WTC11 (cell line): Measurements from ENCODE around the gene POMT2.

Experiments used
- ATF6 ChIP-seq: sonication (generic); formaldehyde crosslinking; IDR thresholded peaks from 2 replicates; pipeline ENCODE4 v1.8.1; 2023; ENCODE audit warnings: mild to moderate bottlenecking, missing genetic modification reagents
- CREB1 ChIP-seq: sonication (generic); formaldehyde crosslinking; IDR thresholded peaks from 2 replicates; pipeline ENCODE4 v1.8.0; 2023; ENCODE audit warnings: mild to moderate bottlenecking, missing genetic modification reagents
- E2F1 ChIP-seq: sonication (generic); formaldehyde crosslinking; IDR thresholded peaks from 2 replicates; pipeline ENCODE4 v1.8.0; 2022; ENCODE audit warnings: mild to moderate bottlenecking, missing genetic modification reagents
- JUN ChIP-seq: sonication (generic); formaldehyde crosslinking; IDR thresholded peaks from 2 replicates; pipeline ENCODE4 v1.8.0; 2023; ENCODE audit warnings: mild to moderate bottlenecking, missing genetic modification reagents
- MYBL2 ChIP-seq: sonication (generic); formaldehyde crosslinking; IDR thresholded peaks from 2 replicates; pipeline ENCODE4 v1.8.1; 2023; ENCODE audit warnings: mild to moderate bottlenecking, moderate library complexity, missing genetic modification reagents
- OVOL2 ChIP-seq: fragments of 250-450 bp; sonication (Bioruptor Pico); IDR thresholded peaks from 2 replicates; pipeline ENCODE4 v1.9.0; 2021; ENCODE audit warnings: mild to moderate bottlenecking, borderline replicate concordance
- TP53 ChIP-seq: sonication (generic); formaldehyde crosslinking; IDR thresholded peaks from 2 replicates; pipeline ENCODE4 v1.8.1; 2023; ENCODE audit warnings: mild to moderate bottlenecking, missing genetic modification reagents
- ZMAT4 ChIP-seq: fragments of 250-450 bp; sonication (Bioruptor Pico); IDR thresholded peaks from 2 replicates; pipeline ENCODE4 v1.9.0; 2021; ENCODE audit warnings: mild to moderate bottlenecking
- TF ChIP-seq, protein P1 (sequence below): fragments of 200-600 bp; IDR thresholded peaks from 2 replicates; pipeline ENCODE4 v1.8.0; 2022; ENCODE audit warnings: antibody characterized with exemption
- TF ChIP-seq, protein P2 (sequence below): sonication (generic); formaldehyde crosslinking; IDR thresholded peaks from 2 replicates; pipeline ENCODE4 v1.8.1; 2022; ENCODE audit warnings: low read depth, missing genetic modification reagents, borderline replicate concordance
- TF ChIP-seq, protein P3 (sequence below): sonication (generic); formaldehyde crosslinking; IDR thresholded peaks from 2 replicates; pipeline ENCODE4 v1.8.1; 2023; ENCODE audit warnings: mild to moderate bottlenecking, missing genetic modification reagents, borderline replicate concordance

DNA sequence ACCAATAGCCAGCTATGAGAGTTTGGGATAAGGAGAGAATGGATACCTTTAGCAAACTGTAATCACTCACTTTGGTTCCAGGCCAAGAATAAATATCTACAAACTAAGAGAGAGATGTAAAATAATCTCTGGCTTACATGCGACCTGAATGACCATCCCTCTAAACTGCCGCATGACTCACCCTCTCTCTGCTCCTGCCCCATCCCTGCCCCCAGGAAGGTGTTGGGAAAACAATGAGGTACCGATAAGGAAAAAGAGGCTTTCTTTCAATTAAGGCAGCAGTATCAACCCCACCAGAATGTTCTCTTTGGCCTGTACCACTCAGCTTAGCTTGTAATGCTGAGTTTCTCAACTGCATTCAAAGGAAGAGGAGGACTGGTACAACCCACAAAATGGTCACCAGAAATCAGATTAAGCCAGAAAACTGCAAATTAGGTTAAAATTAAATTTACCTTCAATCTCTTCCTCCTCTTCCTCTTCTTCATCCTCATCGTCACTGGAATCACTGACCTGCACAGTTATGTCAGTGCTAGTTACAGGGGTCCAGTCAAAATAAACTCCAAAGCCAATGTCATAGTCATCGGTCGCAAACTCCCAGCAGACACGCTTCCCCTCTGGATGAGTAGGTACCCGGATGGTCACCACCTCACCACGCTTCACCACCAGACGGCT, 22.2 kb upstream of the POMT2 start:
- TF ChIP-seq, protein P1, sequence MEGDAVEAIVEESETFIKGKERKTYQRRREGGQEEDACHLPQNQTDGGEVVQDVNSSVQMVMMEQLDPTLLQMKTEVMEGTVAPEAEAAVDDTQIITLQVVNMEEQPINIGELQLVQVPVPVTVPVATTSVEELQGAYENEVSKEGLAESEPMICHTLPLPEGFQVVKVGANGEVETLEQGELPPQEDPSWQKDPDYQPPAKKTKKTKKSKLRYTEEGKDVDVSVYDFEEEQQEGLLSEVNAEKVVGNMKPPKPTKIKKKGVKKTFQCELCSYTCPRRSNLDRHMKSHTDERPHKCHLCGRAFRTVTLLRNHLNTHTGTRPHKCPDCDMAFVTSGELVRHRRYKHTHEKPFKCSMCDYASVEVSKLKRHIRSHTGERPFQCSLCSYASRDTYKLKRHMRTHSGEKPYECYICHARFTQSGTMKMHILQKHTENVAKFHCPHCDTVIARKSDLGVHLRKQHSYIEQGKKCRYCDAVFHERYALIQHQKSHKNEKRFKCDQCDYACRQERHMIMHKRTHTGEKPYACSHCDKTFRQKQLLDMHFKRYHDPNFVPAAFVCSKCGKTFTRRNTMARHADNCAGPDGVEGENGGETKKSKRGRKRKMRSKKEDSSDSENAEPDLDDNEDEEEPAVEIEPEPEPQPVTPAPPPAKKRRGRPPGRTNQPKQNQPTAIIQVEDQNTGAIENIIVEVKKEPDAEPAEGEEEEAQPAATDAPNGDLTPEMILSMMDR, result no peak
- TF ChIP-seq CREB1 (CRISPR knock-in tag) (no peak), MYBL2 (CRISPR knock-in tag) (no peak), ATF6 (CRISPR knock-in tag) (no peak), E2F1 (CRISPR knock-in tag) (no peak), ZMAT4 (no peak), TP53 (CRISPR knock-in tag) (no peak), OVOL2 (no peak), JUN (CRISPR knock-in tag) (no peak)
- TF ChIP-seq, protein P2, sequence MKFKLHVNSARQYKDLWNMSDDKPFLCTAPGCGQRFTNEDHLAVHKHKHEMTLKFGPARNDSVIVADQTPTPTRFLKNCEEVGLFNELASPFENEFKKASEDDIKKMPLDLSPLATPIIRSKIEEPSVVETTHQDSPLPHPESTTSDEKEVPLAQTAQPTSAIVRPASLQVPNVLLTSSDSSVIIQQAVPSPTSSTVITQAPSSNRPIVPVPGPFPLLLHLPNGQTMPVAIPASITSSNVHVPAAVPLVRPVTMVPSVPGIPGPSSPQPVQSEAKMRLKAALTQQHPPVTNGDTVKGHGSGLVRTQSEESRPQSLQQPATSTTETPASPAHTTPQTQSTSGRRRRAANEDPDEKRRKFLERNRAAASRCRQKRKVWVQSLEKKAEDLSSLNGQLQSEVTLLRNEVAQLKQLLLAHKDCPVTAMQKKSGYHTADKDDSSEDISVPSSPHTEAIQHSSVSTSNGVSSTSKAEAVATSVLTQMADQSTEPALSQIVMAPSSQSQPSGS, result no peak
- TF ChIP-seq, protein P3, sequence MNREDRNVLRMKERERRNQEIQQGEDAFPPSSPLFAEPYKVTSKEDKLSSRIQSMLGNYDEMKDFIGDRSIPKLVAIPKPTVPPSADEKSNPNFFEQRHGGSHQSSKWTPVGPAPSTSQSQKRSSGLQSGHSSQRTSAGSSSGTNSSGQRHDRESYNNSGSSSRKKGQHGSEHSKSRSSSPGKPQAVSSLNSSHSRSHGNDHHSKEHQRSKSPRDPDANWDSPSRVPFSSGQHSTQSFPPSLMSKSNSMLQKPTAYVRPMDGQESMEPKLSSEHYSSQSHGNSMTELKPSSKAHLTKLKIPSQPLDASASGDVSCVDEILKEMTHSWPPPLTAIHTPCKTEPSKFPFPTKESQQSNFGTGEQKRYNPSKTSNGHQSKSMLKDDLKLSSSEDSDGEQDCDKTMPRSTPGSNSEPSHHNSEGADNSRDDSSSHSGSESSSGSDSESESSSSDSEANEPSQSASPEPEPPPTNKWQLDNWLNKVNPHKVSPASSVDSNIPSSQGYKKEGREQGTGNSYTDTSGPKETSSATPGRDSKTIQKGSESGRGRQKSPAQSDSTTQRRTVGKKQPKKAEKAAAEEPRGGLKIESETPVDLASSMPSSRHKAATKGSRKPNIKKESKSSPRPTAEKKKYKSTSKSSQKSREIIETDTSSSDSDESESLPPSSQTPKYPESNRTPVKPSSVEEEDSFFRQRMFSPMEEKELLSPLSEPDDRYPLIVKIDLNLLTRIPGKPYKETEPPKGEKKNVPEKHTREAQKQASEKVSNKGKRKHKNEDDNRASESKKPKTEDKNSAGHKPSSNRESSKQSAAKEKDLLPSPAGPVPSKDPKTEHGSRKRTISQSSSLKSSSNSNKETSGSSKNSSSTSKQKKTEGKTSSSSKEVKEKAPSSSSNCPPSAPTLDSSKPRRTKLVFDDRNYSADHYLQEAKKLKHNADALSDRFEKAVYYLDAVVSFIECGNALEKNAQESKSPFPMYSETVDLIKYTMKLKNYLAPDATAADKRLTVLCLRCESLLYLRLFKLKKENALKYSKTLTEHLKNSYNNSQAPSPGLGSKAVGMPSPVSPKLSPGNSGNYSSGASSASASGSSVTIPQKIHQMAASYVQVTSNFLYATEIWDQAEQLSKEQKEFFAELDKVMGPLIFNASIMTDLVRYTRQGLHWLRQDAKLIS (CRISPR knock-in tag), result no peak
